ENCODE results near the gene SLIT1. TPM values are rescaled to one million over a fixed set of nuclear protein-coding genes. Genes with fewer than 3 reads are reported as not detected.

Gene SLIT1
- total and polyA plus RNA-seq, 2 of the 8 experiments (the other 6 are each of a cell fraction or from before 2014, with no cell fraction given), result 0.70 to 0.88 TPM

- Histone ChIP-seq H2BK5ac (ENCODE audit: low read depth, low read length) (no peak overlapping the region), H2AFZ (ENCODE audit: low read length) (no peak overlapping the region), H3K79me1 (ENCODE audit: low read depth, low read length) (no peaks in the 10 kb centered on the region; the same call in 1 of the 2 replicates), H2BK12ac (ENCODE audit: low read depth, low read length) (no peak overlapping the region), H3K23me2 (ENCODE audit: low read depth, low read length) (no peaks in the 10 kb centered on the region), H3K14ac (ENCODE audit: insufficient read length) (no peak overlapping the region), H3K4me3 (ENCODE audit: extremely low read depth in 1 of 4, insufficient read depth in 2 of 4, low read depth in 3 of 4, low read length in 4 of 4) (no peak overlapping the region), H4K20me1 (replicated peaks in 1 of 2; ENCODE audit: control insufficient read depth in 1 of 2, insufficient read depth in 2 of 2, low read length in 2 of 2) (no peaks in the 10 kb centered on the region), H4K8ac (ENCODE audit: extremely low read depth, insufficient read depth, low read length) (no peak overlapping the region; the same call in 1 of the 2 replicates), H3K27ac (ENCODE audit: low read depth, low read length) (no peak overlapping the region), H2BK15ac (ENCODE audit: low read length) (no peak overlapping the region), H3K9ac (replicated peaks in 1 of 4; ENCODE audit: extremely low read depth in 1 of 4, low read depth in 3 of 4, low read length in 3 of 4) (no peak overlapping the region), H3K18ac (ENCODE audit: extremely low read depth, low read length) (no peak overlapping the region), H2BK20ac (ENCODE audit: low read length) (no peak overlapping the region), H4K91ac (replicated peaks; ENCODE audit: insufficient read length, low read length) (no peak overlapping the region), H2BK120ac (replicated peaks; ENCODE audit: low read depth, low read length) (no peak overlapping the region), H3K79me2 (ENCODE audit: control insufficient read depth in 1 of 2, insufficient read depth in 2 of 2, low read length in 2 of 2) (no peaks in the 10 kb centered on the region), H2AK5ac (ENCODE audit: low read depth, low read length) (no peak overlapping the region), H3K36me3 (ENCODE audit: control insufficient read depth in 2 of 4, insufficient read depth in 4 of 4, low read length in 3 of 4) (no peaks in the 10 kb centered on the region), H3K4ac (replicated peaks; ENCODE audit: insufficient read length, low read depth, low read length) (no peak overlapping the region), H3K4me2 (ENCODE audit: insufficient read depth in 1 of 2, low read depth in 2 of 2, low read length in 2 of 2) (no peak overlapping the region), H4K5ac (ENCODE audit: insufficient read length, low read depth, low read length) (no peak overlapping the region), H3K56ac (replicated peaks; ENCODE audit: insufficient read length, low read depth, low read length) (no peak overlapping the region), H3K27me3 (replicated peaks in 1 of 4; ENCODE audit: control insufficient read depth in 3 of 4, extremely low read depth in 1 of 4, insufficient read depth in 3 of 4, low read length in 3 of 4) (no peaks in the 10 kb centered on the region), H3K9me3 (ENCODE audit: insufficient read depth in 2 of 2, low read depth in 1 of 2, low read length in 1 of 2) (no peaks in the 10 kb centered on the region), H3K23ac (ENCODE audit: insufficient read length) (no peak overlapping the region), H3K4me1 (replicated peaks in 1 of 4; ENCODE audit: control insufficient read depth in 3 of 4, insufficient read depth in 4 of 4, low read length in 3 of 4) (peaks cover 0 to 9% (median 4%) of the 10 kb centered on the region in 4 experiments; a peak in 4 of 7 replicates)
- POLR2A ChIA-PET (ENCODE audit: partially characterized antibody), result no interaction called here
- 82% methylated on average over 4 of the region's 5 CpGs; no CpG with 5 or more reads in 1 of the 2 experiments for WGBS, 2 experiments (ENCODE audit: extremely low coverage in 1 of 2, insufficient coverage in 1 of 2, insufficient read length in 1 of 2, insufficient replicate concordance in 2 of 2, low coverage in 1 of 2, low lambda C conversion rate in 2 of 2, missing lambda C conversion rate in 1 of 2)
- CTCF ChIA-PET (ENCODE audit: partially characterized antibody), result interaction anchor here (1.4 to 1.9 kb wide), 5 partner anchors 8 to 193 kb away, joined by 3 to 12 read pairs (median 3); no protein-coding TSS in a partner anchor
- no peak for DNase-seq (ENCODE audit: low read depth in 1 of 2, low spot score in 2 of 2)
- FAIRE-seq, result no peak
- TF ChIP-seq POLR2A (IDR thresholded peaks at IDR 0.05; ENCODE audit: control extremely low read depth in 1 of 2, low read depth in 2 of 2, low read length in 2 of 2) (no peak), RBBP5 (IDR thresholded peaks at IDR 0.05; ENCODE audit: borderline replicate concordance, low read depth, low read length) (no peak), JUND (IDR thresholded peaks at IDR 0.05; ENCODE audit: low read length) (no peak), ATF2 (IDR thresholded peaks at IDR 0.05; ENCODE audit: low read length) (no peak), E2F6 (IDR thresholded peaks at IDR 0.05) (no peak), SRF (IDR thresholded peaks at IDR 0.05; ENCODE audit: low read depth, low read length) (no peak), TCF12 (IDR thresholded peaks at IDR 0.05; ENCODE audit: low read depth, low read length) (no peak), BACH1 (IDR thresholded peaks at IDR 0.05; ENCODE audit: low read length) (no peak), FOSL1 (IDR thresholded peaks at IDR 0.05; ENCODE audit: insufficient read depth, low read depth, low read length) (no peak), RAD21 (IDR thresholded peaks at IDR 0.05 in 1 of 2, conservative IDR thresholded peaks at IDR 0.05 in 1 of 2; ENCODE audit: low read depth in 2 of 2, low read length in 2 of 2) (no peak)
- TF ChIP-seq, protein P1, sequence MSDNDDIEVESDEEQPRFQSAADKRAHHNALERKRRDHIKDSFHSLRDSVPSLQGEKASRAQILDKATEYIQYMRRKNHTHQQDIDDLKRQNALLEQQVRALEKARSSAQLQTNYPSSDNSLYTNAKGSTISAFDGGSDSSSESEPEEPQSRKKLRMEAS (IDR thresholded peaks at IDR 0.05), result no peak
Observed at GRCh38 chr10:97017474-97017903, 168.3 kb downstream of the SLIT1 start.

Measured in H1 (cell line).